Gastrocnemius medialis (tissue), 4 donors: ENCODE results near the gene WDR7. TPM values are rescaled to one million over a fixed set of nuclear protein-coding genes. Genes with fewer than 3 reads are reported as not detected.

Experiments used
- ATAC-seq, 2 donors: fragments of 150-250 bp; one replicate each; pipeline ENCODE4 v1.9.1; 2016
- DNase-seq, 2 donors: peaks; one replicate each; pipeline ENCODE4 v3.0.0-alpha.2; 2019
- H3K27ac ChIP-seq, 4 donors: fragments of 200-600 bp; sonication (generic); 1 replicate in 1 of 4; 2 replicates in 3 of 4; pipeline ENCODE4 v1.5.1; 2016 to 2018; ENCODE audit warnings: mild to moderate bottlenecking in 2 of 4, moderate library complexity in 1 of 4
- H3K27me3 ChIP-seq, 3 donors: fragments of 200-600 bp; sonication (generic) in 2 of 3; 1 replicate in 1 of 3; 2 replicates in 2 of 3; pipeline versions ENCODE4 v1.5.1 to v1.6.0; 2016 to 2019; ENCODE audit warnings: mild to moderate bottlenecking in 1 of 3, moderate library complexity in 1 of 3
- H3K36me3 ChIP-seq, 2 donors: fragments of 200-600 bp; sonication (generic) in 1 of 2; one replicate each; pipeline ENCODE4 v1.5.1; 2017 to 2018
- H3K4me1 ChIP-seq, 2 donors: fragments of 200-600 bp; sonication (generic) in 1 of 2; one replicate each; pipeline ENCODE4 v1.5.1; 2016 to 2017; ENCODE audit warnings: mild to moderate bottlenecking in 2 of 2
- H3K4me3 ChIP-seq, 4 donors: fragments of 200-600 bp; sonication (generic) in 3 of 4; 1 replicate in 1 of 4; 2 replicates in 3 of 4; pipeline ENCODE4 v1.5.1; 2016 to 2019; ENCODE audit warnings: mild to moderate bottlenecking in 2 of 4
- H3K9me3 ChIP-seq, 3 donors: fragments of 200-600 bp; sonication (generic) in 2 of 3; 1 replicate in 1 of 3; 2 replicates in 2 of 3; pipeline ENCODE4 v1.5.1; 2016 to 2019
- CTCF ChIP-seq, 5 experiments: fragments of 450-650 bp in 3 of 5; fragments of 200-600 bp in 2 of 5; sonication (generic) in 2 of 5; IDR thresholded peaks in 4 of 5; conservative IDR thresholded peaks in 1 of 5; 1 replicate in 4 of 5; 2 replicates in 1 of 5; pipeline ENCODE4 v1.5.1; 2016 to 2019; ENCODE audit warnings: antibody characterized with exemption in 5 of 5, mild to moderate bottlenecking in 3 of 5, moderate library complexity in 3 of 5
- POLR2A ChIP-seq, 2 donors: fragments of 450-650 bp; IDR thresholded peaks; one replicate each; pipeline ENCODE4 v1.6.1; 2017; ENCODE audit warnings: antibody characterized with exemption in 2 of 2, mild to moderate bottlenecking in 2 of 2, moderate library complexity in 2 of 2
- in situ Hi-C, 4 donors: fragments of 200-750 bp; cut with MboI; loops; one replicate each; pipeline versions ENCODE4 v1.15.0 to v1.8.0; 2017; ENCODE audit warnings: low sequenced_read_pairs in 4 of 4
- intact Hi-C: fragments of 100-400 bp; cut with DNase I; formaldehyde crosslinking; loops from one replicate; pipeline ENCODE4 v1.15.1; 2023; ENCODE audit warnings: low total_unique reads
- total RNA-seq, 4 donors: library from RNA; depleted of rRNA; stranded (reverse); fragments of >200 nt; gene quantifications; one replicate each; pipeline versions ENCODE4 v1.1.0 to v1.2.3, GENCODE V29; 2016

Gene WDR7
- total RNA-seq, 4 donors from 2014 or later = 20.5 to 24.2 (median 21.8) TPM

- intact Hi-C loops (no loop called here), in situ Hi-C loops (no loop called here)
- no peaks in the 10 kb centered on the region for H3K36me3 ChIP-seq
- H3K4me3 ChIP-seq = no peak overlapping the region
- no peak overlapping the region for H3K27ac ChIP-seq
- no peak for ATAC-seq
- no peak for DNase-seq
- no peaks in the 10 kb centered on the region for H3K27me3 ChIP-seq
- no peaks in the 10 kb centered on the region for H3K9me3 ChIP-seq
- peaks cover 0 to 1% of the 10 kb centered on the region in 2 donors for H3K4me1 ChIP-seq
- TF ChIP-seq CTCF (IDR thresholded peaks at IDR 0.05 in 4 of 5, conservative IDR thresholded peaks at IDR 0.05 in 1 of 5) (no peak), POLR2A (IDR thresholded peaks at IDR 0.05) (no peak)
Measured at GRCh38 chr18:56907771-56908170, 256.6 kb downstream of the WDR7 start.

- H3K4me1 ChIP-seq = no peaks in the 10 kb centered on the region
- no peaks in the 10 kb centered on the region for H3K36me3 ChIP-seq
- no peak for TF ChIP-seq POLR2A (IDR thresholded peaks at IDR 0.05)
- no peak for TF ChIP-seq CTCF (IDR thresholded peaks at IDR 0.05 in 4 of 5, conservative IDR thresholded peaks at IDR 0.05 in 1 of 5)
- no peaks in the 10 kb centered on the region for H3K27me3 ChIP-seq
- H3K9me3 ChIP-seq = no peaks in the 10 kb centered on the region
- no peak overlapping the region for H3K27ac ChIP-seq
- DNase-seq = no peak
- no peak for ATAC-seq
- intact Hi-C loops (loop anchor here (10.0 kb wide), 1 partner anchor 45 kb away; no protein-coding TSS in a partner anchor), in situ Hi-C loops (no loop called here)
- H3K4me3 ChIP-seq = no peak overlapping the region
Measured at GRCh38 chr18:56910237-56910636, 259.1 kb downstream of the WDR7 start.

GRCh38 chr18:56910967-56911366, 259.8 kb downstream of the WDR7 start:
- H3K36me3 ChIP-seq = no peaks in the 10 kb centered on the region
- H3K27me3 ChIP-seq = no peaks in the 10 kb centered on the region
- no peak overlapping the region for H3K4me3 ChIP-seq
- in situ Hi-C loops (no loop called here), intact Hi-C loops (loop anchor here (10.0 kb wide), 1 partner anchor 46 kb away; no protein-coding TSS in a partner anchor)
- no peak for TF ChIP-seq POLR2A (IDR thresholded peaks at IDR 0.05)
- TF ChIP-seq CTCF (IDR thresholded peaks at IDR 0.05 in 4 of 5, conservative IDR thresholded peaks at IDR 0.05 in 1 of 5) = no peak
- DNase-seq (no peak), ATAC-seq (no peak)
- H3K27ac ChIP-seq = no peak overlapping the region
- no peaks in the 10 kb centered on the region for H3K4me1 ChIP-seq
- H3K9me3 ChIP-seq = no peaks in the 10 kb centered on the region

GRCh38 chr18:56913941-56914340, 262.8 kb downstream of the WDR7 start:
- Histone ChIP-seq H3K27me3 (no peaks in the 10 kb centered on the region), H3K27ac (no peak overlapping the region), H3K36me3 (no peaks in the 10 kb centered on the region), H3K4me1 (no peaks in the 10 kb centered on the region), H3K9me3 (no peaks in the 10 kb centered on the region), H3K4me3 (no peak overlapping the region)
- DNase-seq (no peak), ATAC-seq (no peak)
- intact Hi-C loops = loop anchor here (10.0 kb wide), 1 partner anchor 49 kb away; no protein-coding TSS in a partner anchor
- in situ Hi-C loops = no loop called here
- TF ChIP-seq POLR2A (IDR thresholded peaks at IDR 0.05) = no peak
- no peak for TF ChIP-seq CTCF (IDR thresholded peaks at IDR 0.05 in 4 of 5, conservative IDR thresholded peaks at IDR 0.05 in 1 of 5)

GRCh38 chr18:56919190-56919589, 268.0 kb downstream of the WDR7 start:
- Histone ChIP-seq H3K9me3 (no peaks in the 10 kb centered on the region), H3K4me3 (no peak overlapping the region), H3K27me3 (no peaks in the 10 kb centered on the region), H3K4me1 (no peaks in the 10 kb centered on the region), H3K27ac (no peak overlapping the region), H3K36me3 (no peaks in the 10 kb centered on the region)
- intact Hi-C loops = loop anchor here (10.0 kb wide), 1 partner anchor 54 kb away; no protein-coding TSS in a partner anchor
- DNase-seq (no peak), ATAC-seq (no peak)
- no peak for TF ChIP-seq CTCF (IDR thresholded peaks at IDR 0.05 in 4 of 5, conservative IDR thresholded peaks at IDR 0.05 in 1 of 5)
- TF ChIP-seq POLR2A (IDR thresholded peaks at IDR 0.05) = no peak
- in situ Hi-C loops = no loop called here
